ENCODE results near the gene SFSWAP. TPM values are rescaled to one million over a fixed set of nuclear protein-coding genes. Genes with fewer than 3 reads are reported as not detected.
A peak's percentile ranks its signal among the peaks of the same experiment; 100 is the strongest.

Gene SFSWAP
- total RNA-seq, 1 experiment from 2014 or later, result 48.1 TPM

GRCh38 chr12:131736446-131737149 lies 25.7 kb downstream of the SFSWAP start:
- peaks cover 49 to 77% (median 57%) of the 10 kb centered on the region in 3 experiments for H3K36me3 Mint-ChIP-seq (ENCODE audit: insufficient read depth in 1 of 3, low read depth in 3 of 3)
- no peak overlapping the region for H3K4me2 ChIP-seq (ENCODE audit: insufficient read depth, insufficient read length, low read length)
- no peak overlapping the region for H3K27ac ChIP-seq (ENCODE audit: insufficient read length, low read depth, low read length)

More at GRCh38 chr12:131736446-131737149, 25.7 kb downstream of the SFSWAP start:
- H2BK120ac ChIP-seq (ENCODE audit: low read depth, low read length, poor library complexity, severe bottlenecking), result no peak overlapping the region
- no peak overlapping the region for H3T11ph ChIP-seq (ENCODE audit: low read length)
- no peak overlapping the region for H3K56ac ChIP-seq (ENCODE audit: insufficient read length, low read depth, low read length)
- H2AK5ac ChIP-seq (ENCODE audit: insufficient read length, low read length), result no peak overlapping the region
- no peaks in the 10 kb centered on the region for H3K79me1 ChIP-seq (ENCODE audit: insufficient read depth, low read depth, low read length, poor library complexity, severe bottlenecking)
- WGBS (ENCODE audit: extremely low coverage, insufficient read length, low lambda C conversion rate), result 100% methylated on average over 2 of the region's 23 CpGs
- H4K20me1 ChIP-seq (ENCODE audit: control insufficient read depth, insufficient read depth, insufficient read length), result no peaks in the 10 kb centered on the region
- 0 out of 2 replicates have a peak, but pooled peaks cover 5% of the 10 kb centered on the region for H3K4me1 ChIP-seq (ENCODE audit: insufficient read depth, low read length)
- Mint-ChIP-seq H3K27me3 (ENCODE audit: low read depth) (no peaks in the 10 kb centered on the region), H3K9me3 (peaks cover under 1% of the 10 kb centered on the region in 2 experiments; a peak in 4 of 5 replicates), H3K4me1 (peaks cover 12 to 14% of the 10 kb centered on the region in 2 experiments), H3K27ac (peak overlapping the region; percentile 76 to 86 (median 81)), H3K4me3 (no peak overlapping the region)
- H3K79me2 ChIP-seq (ENCODE audit: insufficient read depth, low read length), result no peaks in the 10 kb centered on the region
- no peak overlapping the region for H3K14ac ChIP-seq (ENCODE audit: insufficient read depth, low read length)
- H2BK5ac ChIP-seq (ENCODE audit: insufficient read length, low read length), result no peak overlapping the region
- no peak overlapping the region for H3K23ac ChIP-seq (ENCODE audit: insufficient read length, low read depth, low read length)
- H2BK12ac ChIP-seq (ENCODE audit: insufficient read length, low read depth, low read length), result no peak overlapping the region
- H2AFZ ChIP-seq (ENCODE audit: low read length), result no peak overlapping the region
- DNase-seq, result peak; percentile 42
- H3K18ac ChIP-seq (ENCODE audit: insufficient read length, low read depth, low read length), result no peak overlapping the region
- H3K9ac ChIP-seq (ENCODE audit: extremely low read depth, insufficient read length, low read length), result no peak overlapping the region
- TF ChIP-seq CTCF (conservative IDR thresholded peaks at IDR 0.05), result no peak
- H3K4ac ChIP-seq (ENCODE audit: low read depth, low read length), result no peak overlapping the region
- H3K27me3 ChIP-seq (ENCODE audit: insufficient read depth, low read length), result no peaks in the 10 kb centered on the region
- no peak overlapping the region for H4K8ac ChIP-seq (replicated peaks; ENCODE audit: insufficient read length, low read depth, low read length)
- no peaks in the 10 kb centered on the region for H3K23me2 ChIP-seq (ENCODE audit: insufficient read length, low read depth, low read length, poor library complexity, severe bottlenecking)
- no peak overlapping the region for H2BK15ac ChIP-seq (ENCODE audit: low read depth, low read length)
- no peak overlapping the region for H4K5ac ChIP-seq (ENCODE audit: insufficient read length, low read depth, low read length)
- no peak overlapping the region for H4K91ac ChIP-seq (ENCODE audit: insufficient read length, low read depth, low read length)
- no peaks in the 10 kb centered on the region for H3K9me3 ChIP-seq (ENCODE audit: control insufficient read depth, low read depth, low read length)
- H2BK20ac ChIP-seq (ENCODE audit: low read depth, low read length, poor library complexity, severe bottlenecking), result no peak overlapping the region

Measured in H9 (cell line).